OCI-LY1 (cell line): ENCODE measurements around the gene CXCL3.

Source experiments
- H2AFZ ChIP-seq: fragments of 200-600 bp; sonication (generic), shearing (Covaris generic); 2 replicates; pipeline ENCODE4 v1.6.0; 2014; ENCODE audit warnings: antibody characterized with exemption, mild to moderate bottlenecking, low read length
- H3F3A ChIP-seq: fragments of 200-600 bp; sonication (generic), shearing (Covaris generic); 2 replicates; pipeline ENCODE4 v1.6.0; 2014; ENCODE audit warnings: mild to moderate bottlenecking, antibody characterized with exemption, low read length, moderate library complexity; ENCODE audit not compliant: insufficient read depth
- H3K27ac ChIP-seq: fragments of 200-600 bp; sonication (generic); 2 replicates; pipeline ENCODE4 v1.5.1; 2014; ENCODE audit warnings: low read length, mixed run types, mild to moderate bottlenecking, low read depth; ENCODE audit not compliant: poor library complexity, severe bottlenecking
- H3K27me3 ChIP-seq: fragments of 200-600 bp; sonication (generic); 2 replicates; pipeline ENCODE4 v1.6.0; 2014; ENCODE audit warnings: antibody characterized with exemption, mild to moderate bottlenecking, low read length, moderate library complexity; ENCODE audit not compliant: insufficient read depth
- H3K36me3 ChIP-seq: fragments of 200-600 bp; sonication (generic); 2 replicates; pipeline ENCODE4 v1.6.1; 2014; ENCODE audit warnings: mild to moderate bottlenecking, antibody characterized with exemption, low read length, moderate library complexity, mixed read lengths; ENCODE audit not compliant: insufficient read depth
- H3K4me1 ChIP-seq: fragments of 200-600 bp; sonication (generic); 2 replicates; pipeline ENCODE4 v1.5.1; 2014; ENCODE audit warnings: mild to moderate bottlenecking, low read length, moderate library complexity; ENCODE audit not compliant: insufficient read depth, severe bottlenecking
- H3K4me2 ChIP-seq: fragments of 200-600 bp; sonication (generic), shearing (Covaris generic); 2 replicates; pipeline ENCODE4 v1.6.1; 2014; ENCODE audit warnings: low read length
- H3K4me3 ChIP-seq: fragments of 200-600 bp; sonication (generic); 2 replicates; pipeline ENCODE4 v1.5.1; 2014; ENCODE audit warnings: low read length, low read depth, mild to moderate bottlenecking, mixed read lengths; ENCODE audit not compliant: poor library complexity, severe bottlenecking
- H3K79me2 ChIP-seq: fragments of 200-600 bp; shearing (Covaris generic); 2 replicates; pipeline ENCODE4 v1.6.1; 2016; ENCODE audit warnings: mixed run types, low read length, mixed read lengths; ENCODE audit not compliant: insufficient read depth
- H3K9ac ChIP-seq: fragments of 200-600 bp; sonication (generic), shearing (Covaris generic); 2 replicates; pipeline ENCODE4 v1.6.1; 2014; ENCODE audit warnings: mild to moderate bottlenecking, low read length, mixed read lengths
- H3K9me2 ChIP-seq: fragments of 200-600 bp; sonication (generic), shearing (Covaris generic); 2 replicates; pipeline ENCODE4 v1.6.1; 2014; ENCODE audit warnings: low read depth, mild to moderate bottlenecking, low read length, mixed read lengths
- H3K9me3 ChIP-seq: fragments of 200-600 bp; shearing (Covaris generic); 2 replicates; pipeline ENCODE4 v1.6.1; 2014; ENCODE audit warnings: low read length, mixed read lengths
- H4K20me1 ChIP-seq: fragments of 200-600 bp; sonication (generic), shearing (Covaris generic); 2 replicates; pipeline ENCODE4 v1.6.0; 2016; ENCODE audit warnings: mild to moderate bottlenecking, low read length; ENCODE audit not compliant: insufficient read depth
- CTCF ChIP-seq: fragments of 200-600 bp; sonication (generic), shearing (Covaris generic); IDR thresholded peaks from 2 replicates; pipeline ENCODE4 v1.5.1; 2017; ENCODE audit warnings: mild to moderate bottlenecking, antibody characterized with exemption, low read length, moderate library complexity, mixed read lengths
- EZH2 ChIP-seq: fragments of 200-600 bp; sonication (generic), shearing (Covaris generic); IDR thresholded peaks from 2 replicates; pipeline ENCODE4 v1.8.0; 2017; ENCODE audit warnings: borderline replicate concordance, mixed run types, mild to moderate bottlenecking, antibody characterized with exemption, low read length, moderate library complexity, mixed read lengths

Gene CXCL3

GRCh38 chr4:74054483-74055047 lies 16.1 kb upstream of the CXCL3 start:
- no peak for TF ChIP-seq EZH2
- no peak for TF ChIP-seq CTCF
- Histone ChIP-seq H2AFZ (no peak overlapping the region), H4K20me1 (no peaks in the 10 kb centered on the region), H3K4me1 (no peaks in the 10 kb centered on the region), H3K36me3 (no peaks in the 10 kb centered on the region), H3K9me2 (no peaks in the 10 kb centered on the region), H3K4me3 (no peak overlapping the region), H3K4me2 (no peak overlapping the region), H3K27ac (no peak overlapping the region), H3F3A (no peaks in the 10 kb centered on the region), H3K9ac (no peak overlapping the region), H3K27me3 (no peaks in the 10 kb centered on the region), H3K9me3 (no peaks in the 10 kb centered on the region), H3K79me2 (no peaks in the 10 kb centered on the region)

- H3K27ac ChIP-seq, result no peak overlapping the region
- no peaks in the 10 kb centered on the region for H4K20me1 ChIP-seq
- H3F3A ChIP-seq, result no peaks in the 10 kb centered on the region
- no peak for TF ChIP-seq EZH2
- no peak for TF ChIP-seq CTCF
- H3K4me1 ChIP-seq, result no peaks in the 10 kb centered on the region
- no peaks in the 10 kb centered on the region for H3K79me2 ChIP-seq
- no peak overlapping the region for H3K9ac ChIP-seq
- no peak overlapping the region for H3K4me2 ChIP-seq
- H3K9me3 ChIP-seq, result no peaks in the 10 kb centered on the region
- no peak overlapping the region for H3K4me3 ChIP-seq
- H3K36me3 ChIP-seq, result no peaks in the 10 kb centered on the region
- 0 out of 2 replicates have a peak, but pooled peaks cover 6% of the 10 kb centered on the region for H3K27me3 ChIP-seq
- no peak overlapping the region for H2AFZ ChIP-seq
- no peaks in the 10 kb centered on the region for H3K9me2 ChIP-seq
Measured at GRCh38 chr4:74047152-74047551, 8.7 kb upstream of the CXCL3 start.

- H3K27me3 ChIP-seq, result 0 out of 2 replicates have a peak, but pooled peaks cover 6% of the 10 kb centered on the region
- H3K36me3 ChIP-seq, result no peaks in the 10 kb centered on the region
- H3K4me1 ChIP-seq, result no peaks in the 10 kb centered on the region
- no peak overlapping the region for H3K4me3 ChIP-seq
- H3K9me2 ChIP-seq, result no peaks in the 10 kb centered on the region
- H3K9ac ChIP-seq, result no peak overlapping the region
- no peak overlapping the region for H2AFZ ChIP-seq
- no peaks in the 10 kb centered on the region for H3K9me3 ChIP-seq
- no peaks in the 10 kb centered on the region for H4K20me1 ChIP-seq
- TF ChIP-seq EZH2 (no peak), CTCF (no peak)
- no peak overlapping the region for H3K27ac ChIP-seq
- H3K4me2 ChIP-seq, result no peak overlapping the region
- no peaks in the 10 kb centered on the region for H3K79me2 ChIP-seq
- H3F3A ChIP-seq, result no peaks in the 10 kb centered on the region
Measured at GRCh38 chr4:74045772-74046171, 7.3 kb upstream of the CXCL3 start.
